CD4-positive, alpha-beta T cell treated with Interferon alpha-2 for 1 hour (primary cell): Measurements from ENCODE around the gene INTS11.

Experiments used
- DNase-seq, 2 donors: peaks; one replicate each; pipeline ENCODE4 v3.0.0-alpha.2; 2020 to 2022

The INTS11 gene

GRCh38 chr1:1297802-1298424 is 26.5 kb downstream of the INTS11 start:
- no peak for DNase-seq

GRCh38 chr1:1296070-1297061 is 28.1 kb downstream of the INTS11 start:
- no peak for DNase-seq

- DNase-seq = no peak
Measured at GRCh38 chr1:1295154-1295923, 29.1 kb downstream of the INTS11 start.

- DNase-seq = no peak
Measured at GRCh38 chr1:1294250-1294890, 30.1 kb downstream of the INTS11 start.

GRCh38 chr1:1293263-1294249 is 30.9 kb downstream of the INTS11 start:
- no peak for DNase-seq

GRCh38 chr1:1292851-1293250 is 31.6 kb downstream of the INTS11 start:
- DNase-seq = no peak

GRCh38 chr1:1292442-1292779 is 32.0 kb downstream of the INTS11 start:
- DNase-seq = no peak

GRCh38 chr1:1291548-1292441 is 32.7 kb downstream of the INTS11 start:
- peak; percentile 59 to 78 for DNase-seq

- DNase-seq = no peak
Measured at GRCh38 chr1:1291023-1291528, 33.4 kb downstream of the INTS11 start.

GRCh38 chr1:1290238-1290731 is 34.2 kb downstream of the INTS11 start:
- peak; percentile 55 to 77 for DNase-seq

- DNase-seq = no peak
Measured at GRCh38 chr1:1287288-1288110, 37.0 kb downstream of the INTS11 start.

- DNase-seq = no peak
Measured at GRCh38 chr1:1286313-1287261, 37.9 kb downstream of the INTS11 start.

- DNase-seq = no peak
Measured at GRCh38 chr1:1285611-1286311, 38.7 kb downstream of the INTS11 start.

GRCh38 chr1:1285102-1285571 is 39.3 kb downstream of the INTS11 start:
- DNase-seq = no peak

GRCh38 chr1:1284221-1285101 is 40.0 kb downstream of the INTS11 start:
- DNase-seq = no peak

- no peak for DNase-seq
Measured at GRCh38 chr1:1283821-1284220, 40.6 kb downstream of the INTS11 start.
